Thyroid gland (tissue), 4 donors: Measurements from ENCODE around the gene FAM53A.

Source experiments
- CTCF ChIP-seq, 6 experiments: fragments of 200-600 bp in 3 of 6; fragments of 450-650 bp in 3 of 6; sonication (generic) in 3 of 6; IDR thresholded peaks; one replicate each; pipeline ENCODE4 v1.5.1; 2016 to 2019; ENCODE audit warnings: antibody characterized with exemption in 6 of 6, mild to moderate bottlenecking in 2 of 6, inconsistent platforms in 1 of 6, moderate library complexity in 1 of 6
- POLR2A ChIP-seq, 2 donors: fragments of 450-650 bp; IDR thresholded peaks; one replicate each; pipeline ENCODE4 v1.6.1; 2017; ENCODE audit warnings: antibody characterized with exemption in 2 of 2, mild to moderate bottlenecking in 2 of 2, moderate library complexity in 1 of 2

GRCh38 chr4:1712216-1713002 is 28.3 kb upstream of the FAM53A start, which contains the start of gene SLBP:
- TF ChIP-seq CTCF (IDR thresholded peaks at IDR 0.05), result no peak
- peak; percentile 65 to 96 for TF ChIP-seq POLR2A (IDR thresholded peaks at IDR 0.05)
